ENCODE results near the gene UBE2B.
"Not testable (repeated sequence)": the region's sequence is repeated elsewhere in the genome, so short reads cannot be mapped to it uniquely, and the experiment has no call there.

GRCh38 chr5:134421038-134421437 lies 49.7 kb downstream of the UBE2B start:
- TF ChIP-seq CTCF, POLR2A, POLR2AphosphoS5 (IDR thresholded peaks at IDR 0.05): not testable (repeated sequence)
